ENCODE data around the gene COMT.

COMT gene

DNA sequence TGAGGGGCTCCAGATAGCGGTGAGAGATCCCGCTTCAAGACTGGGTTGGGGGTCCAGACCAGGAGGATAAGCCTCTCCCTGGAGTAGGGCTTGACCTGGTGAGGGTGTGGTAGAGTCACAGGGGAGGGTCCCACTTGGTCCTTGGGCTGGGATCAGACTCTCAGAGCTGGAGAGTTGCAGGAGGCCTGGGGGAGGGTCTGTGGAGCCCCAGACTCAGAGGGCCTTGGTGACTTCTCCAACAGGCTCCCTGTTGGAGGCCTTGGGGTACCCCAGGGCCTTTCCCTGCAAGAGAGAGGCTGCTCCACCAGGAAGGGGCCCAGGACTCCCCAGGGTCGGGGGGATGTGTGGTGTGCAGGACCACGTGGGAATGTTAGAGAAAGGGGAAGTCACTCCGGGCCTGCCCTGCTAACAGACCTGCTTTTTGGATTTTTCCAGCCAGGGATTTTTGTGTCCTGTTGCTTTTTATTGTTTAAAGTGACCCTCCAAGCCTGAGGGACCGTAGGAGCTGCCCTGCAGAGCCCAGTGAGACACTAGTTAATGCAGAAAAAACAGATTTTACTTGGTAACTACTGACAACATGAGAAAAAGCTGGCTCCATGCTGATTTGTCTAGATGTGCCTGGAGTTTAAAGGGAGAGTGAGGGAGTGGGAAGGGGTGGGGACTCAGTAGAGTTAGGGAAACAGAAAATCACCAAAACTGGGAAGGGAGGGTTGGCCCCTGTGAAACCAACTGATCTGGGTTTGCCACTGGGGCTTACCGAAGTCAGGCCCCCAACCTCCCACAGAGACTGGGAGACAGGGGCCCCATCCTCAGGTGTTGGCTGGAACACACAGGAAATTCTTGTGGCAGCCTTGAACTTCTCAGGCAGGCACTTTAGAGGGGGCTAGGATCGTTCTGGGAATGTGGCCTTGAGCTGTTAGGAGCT lies 847 bp downstream of the COMT start:
- Histone ChIP-seq H3K27me3 (ENCODE audit: insufficient read depth, poor library complexity, severe bottlenecking) (no peaks in the 10 kb centered on the region), H3K4me3 (replicated peaks; ENCODE audit: insufficient read depth, low read length) (peak overlapping the region; percentile 74), H3K27ac (replicated peaks) (peak overlapping the region; percentile 93)
- TF ChIP-seq POLR2AphosphoS5 (IDR thresholded peaks at IDR 0.05; ENCODE audit: low read depth) (peak; percentile 73; the same call in 1 of the 2 replicates), SPI1 (IDR thresholded peaks at IDR 0.05; ENCODE audit: borderline replicate concordance, low read depth) (peak; percentile 95), GABPA (IDR thresholded peaks at IDR 0.05; ENCODE audit: low read depth) (no peak)
- DNase-seq (ENCODE audit: low read depth in 1 of 2, low spot score in 1 of 2) = peak; percentile 72 to 74

DNA sequence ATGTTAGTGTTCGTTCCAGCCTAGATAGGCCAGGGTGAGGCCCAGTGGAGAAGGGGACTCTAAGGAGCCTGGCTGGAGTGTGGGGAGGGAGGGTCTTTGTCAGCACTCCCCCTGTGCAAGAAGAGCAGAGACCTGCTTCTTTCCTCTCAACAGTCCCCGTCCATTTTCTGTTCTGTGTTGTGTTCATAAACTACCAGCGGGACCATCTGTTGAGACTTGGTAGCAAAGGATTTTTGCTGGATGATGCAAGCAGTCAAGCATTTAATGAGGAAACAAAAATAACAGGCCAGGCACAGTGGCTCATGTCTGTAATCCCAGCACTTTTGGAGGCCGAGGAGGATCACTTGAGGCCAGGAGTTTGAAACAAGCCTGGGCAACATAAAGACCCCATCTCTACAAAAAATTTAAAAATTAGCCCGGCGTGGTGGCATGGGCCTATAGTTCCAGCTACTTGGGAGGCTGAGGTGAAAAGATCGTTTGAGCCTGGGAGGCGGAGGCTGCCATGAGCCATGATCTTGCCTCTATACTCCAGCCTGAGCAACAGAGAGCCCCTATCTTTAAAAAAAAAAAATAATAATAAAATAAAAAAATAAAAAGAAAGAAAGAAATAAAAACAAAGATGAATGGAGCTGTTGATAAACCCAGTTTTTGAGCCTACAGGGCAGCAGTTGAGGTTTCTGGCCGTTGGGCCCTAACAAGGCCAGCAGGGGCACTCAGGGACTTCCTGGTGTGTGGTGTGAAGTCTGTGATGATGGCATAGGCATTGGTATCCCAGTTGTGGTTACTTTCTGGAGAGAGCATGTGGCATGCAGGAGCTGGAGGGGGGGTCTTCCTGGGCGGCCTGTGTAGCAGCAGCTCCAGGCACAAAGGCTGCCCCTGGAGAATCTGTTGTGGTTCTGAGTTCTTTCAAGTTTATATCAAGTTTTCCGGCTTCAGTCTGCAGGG lies 1.8 kb downstream of the COMT start:
- Histone ChIP-seq H3K4me3 (replicated peaks; ENCODE audit: insufficient read depth, low read length) (peak overlapping the region; percentile 74), H3K27ac (replicated peaks) (peak overlapping the region; percentile 93), H3K27me3 (ENCODE audit: insufficient read depth, poor library complexity, severe bottlenecking) (no peaks in the 10 kb centered on the region)
- peak; percentile 38 to 72 for DNase-seq (ENCODE audit: low read depth in 1 of 2, low spot score in 1 of 2)
- TF ChIP-seq, protein P1, sequence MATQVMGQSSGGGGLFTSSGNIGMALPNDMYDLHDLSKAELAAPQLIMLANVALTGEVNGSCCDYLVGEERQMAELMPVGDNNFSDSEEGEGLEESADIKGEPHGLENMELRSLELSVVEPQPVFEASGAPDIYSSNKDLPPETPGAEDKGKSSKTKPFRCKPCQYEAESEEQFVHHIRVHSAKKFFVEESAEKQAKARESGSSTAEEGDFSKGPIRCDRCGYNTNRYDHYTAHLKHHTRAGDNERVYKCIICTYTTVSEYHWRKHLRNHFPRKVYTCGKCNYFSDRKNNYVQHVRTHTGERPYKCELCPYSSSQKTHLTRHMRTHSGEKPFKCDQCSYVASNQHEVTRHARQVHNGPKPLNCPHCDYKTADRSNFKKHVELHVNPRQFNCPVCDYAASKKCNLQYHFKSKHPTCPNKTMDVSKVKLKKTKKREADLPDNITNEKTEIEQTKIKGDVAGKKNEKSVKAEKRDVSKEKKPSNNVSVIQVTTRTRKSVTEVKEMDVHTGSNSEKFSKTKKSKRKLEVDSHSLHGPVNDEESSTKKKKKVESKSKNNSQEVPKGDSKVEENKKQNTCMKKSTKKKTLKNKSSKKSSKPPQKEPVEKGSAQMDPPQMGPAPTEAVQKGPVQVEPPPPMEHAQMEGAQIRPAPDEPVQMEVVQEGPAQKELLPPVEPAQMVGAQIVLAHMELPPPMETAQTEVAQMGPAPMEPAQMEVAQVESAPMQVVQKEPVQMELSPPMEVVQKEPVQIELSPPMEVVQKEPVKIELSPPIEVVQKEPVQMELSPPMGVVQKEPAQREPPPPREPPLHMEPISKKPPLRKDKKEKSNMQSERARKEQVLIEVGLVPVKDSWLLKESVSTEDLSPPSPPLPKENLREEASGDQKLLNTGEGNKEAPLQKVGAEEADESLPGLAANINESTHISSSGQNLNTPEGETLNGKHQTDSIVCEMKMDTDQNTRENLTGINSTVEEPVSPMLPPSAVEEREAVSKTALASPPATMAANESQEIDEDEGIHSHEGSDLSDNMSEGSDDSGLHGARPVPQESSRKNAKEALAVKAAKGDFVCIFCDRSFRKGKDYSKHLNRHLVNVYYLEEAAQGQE (IDR thresholded peaks at IDR 0.05; ENCODE audit: insufficient replicate concordance, low read depth) = no peak
- TF ChIP-seq GABPA (IDR thresholded peaks at IDR 0.05; ENCODE audit: low read depth) = no peak
- TF ChIP-seq, protein P2, sequence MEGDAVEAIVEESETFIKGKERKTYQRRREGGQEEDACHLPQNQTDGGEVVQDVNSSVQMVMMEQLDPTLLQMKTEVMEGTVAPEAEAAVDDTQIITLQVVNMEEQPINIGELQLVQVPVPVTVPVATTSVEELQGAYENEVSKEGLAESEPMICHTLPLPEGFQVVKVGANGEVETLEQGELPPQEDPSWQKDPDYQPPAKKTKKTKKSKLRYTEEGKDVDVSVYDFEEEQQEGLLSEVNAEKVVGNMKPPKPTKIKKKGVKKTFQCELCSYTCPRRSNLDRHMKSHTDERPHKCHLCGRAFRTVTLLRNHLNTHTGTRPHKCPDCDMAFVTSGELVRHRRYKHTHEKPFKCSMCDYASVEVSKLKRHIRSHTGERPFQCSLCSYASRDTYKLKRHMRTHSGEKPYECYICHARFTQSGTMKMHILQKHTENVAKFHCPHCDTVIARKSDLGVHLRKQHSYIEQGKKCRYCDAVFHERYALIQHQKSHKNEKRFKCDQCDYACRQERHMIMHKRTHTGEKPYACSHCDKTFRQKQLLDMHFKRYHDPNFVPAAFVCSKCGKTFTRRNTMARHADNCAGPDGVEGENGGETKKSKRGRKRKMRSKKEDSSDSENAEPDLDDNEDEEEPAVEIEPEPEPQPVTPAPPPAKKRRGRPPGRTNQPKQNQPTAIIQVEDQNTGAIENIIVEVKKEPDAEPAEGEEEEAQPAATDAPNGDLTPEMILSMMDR (IDR thresholded peaks at IDR 0.05; ENCODE audit: insufficient read depth, low read length) = no peak
- peak; percentile 50 for TF ChIP-seq POLR2AphosphoS5 (IDR thresholded peaks at IDR 0.05; ENCODE audit: low read depth)
- TF ChIP-seq SPI1 (IDR thresholded peaks at IDR 0.05; ENCODE audit: borderline replicate concordance, low read depth) = no peak

DNA sequence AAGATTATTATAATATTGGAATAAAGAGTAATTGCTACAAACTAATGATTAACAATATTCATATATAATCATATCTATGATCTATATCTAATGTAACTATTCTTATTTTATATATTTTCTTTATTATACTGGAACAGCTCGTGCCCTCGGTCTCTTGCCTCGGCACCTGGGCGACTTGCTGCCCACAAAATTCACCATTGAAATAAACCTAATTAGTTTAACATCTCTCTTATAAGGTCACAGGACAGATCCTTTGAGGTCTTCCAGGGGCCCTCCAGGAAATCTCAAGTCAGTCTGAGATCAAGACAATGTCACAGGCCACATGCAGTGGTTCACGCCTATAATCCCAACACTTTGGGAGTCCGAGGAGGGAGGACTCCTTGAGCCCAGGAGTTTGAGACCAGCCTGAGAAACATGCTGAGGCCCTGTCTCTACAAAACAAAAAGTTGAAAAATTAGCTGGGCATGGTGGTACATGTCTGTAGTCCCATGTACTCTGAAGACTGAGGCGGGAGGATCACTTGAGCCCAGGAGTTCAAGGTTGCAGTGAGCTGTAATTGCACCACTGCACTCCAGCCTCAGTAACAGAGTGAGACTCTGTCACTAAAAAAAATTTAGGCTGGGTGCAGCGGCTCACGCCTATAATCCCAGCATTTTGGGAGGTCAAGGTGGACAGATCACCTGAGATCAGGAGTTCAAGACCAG lies 6.6 kb downstream of the COMT start:
- Histone ChIP-seq H3K27me3 (ENCODE audit: insufficient read depth, poor library complexity, severe bottlenecking) (no peaks in the 10 kb centered on the region), H3K4me3 (replicated peaks; ENCODE audit: insufficient read depth, low read length) (no peak overlapping the region), H3K27ac (replicated peaks) (peak overlapping the region; percentile 13; the same call in 1 of the 2 replicates)
- TF ChIP-seq, protein P1 (IDR thresholded peaks at IDR 0.05; ENCODE audit: insufficient replicate concordance, low read depth) = no peak
- TF ChIP-seq, protein P2 (IDR thresholded peaks at IDR 0.05; ENCODE audit: insufficient read depth, low read length) = no peak
- TF ChIP-seq GABPA (IDR thresholded peaks at IDR 0.05; ENCODE audit: low read depth) = no peak
- no peak for TF ChIP-seq SPI1 (IDR thresholded peaks at IDR 0.05; ENCODE audit: borderline replicate concordance, low read depth)
- TF ChIP-seq POLR2AphosphoS5 (IDR thresholded peaks at IDR 0.05; ENCODE audit: low read depth) = no peak
- no peak for DNase-seq (ENCODE audit: low read depth in 1 of 2, low spot score in 1 of 2)

Data from HL-60 (cell line).